Astrocyte (in vitro differentiated cells and primary cell): Measurements from ENCODE around the gene DPH1. TPM values are rescaled to one million over a fixed set of nuclear protein-coding genes. Genes with fewer than 3 reads are reported as not detected.

Source experiments
- DNase-seq: peaks from one replicate; pipeline ENCODE4 v3.0.0-alpha.2; 2010; ENCODE audit warnings: low read depth
- FAIRE-seq: peaks from 2 replicates; lab custom pipeline; 2011; peaks lifted over from hg19 to GRCh38; lab: Jason Lieb, UNC
- H2AFZ ChIP-seq: 2 replicates; pipeline ENCODE4 v1.6.0; 2012; ENCODE audit warnings: low read depth, low read length, inconsistent platforms
- H3K27ac ChIP-seq: 2 replicates; pipeline ENCODE4 v1.5.1; 2011; ENCODE audit warnings: low read depth, low read length, inconsistent platforms
- H3K27me3 ChIP-seq: 2 replicates; pipeline ENCODE4 v1.6.0; 2011; ENCODE audit warnings: low read length, inconsistent platforms; ENCODE audit not compliant: insufficient read depth
- H3K36me3 ChIP-seq: 2 replicates; pipeline ENCODE4 v1.5.1; 2011; ENCODE audit warnings: low read length, inconsistent platforms; ENCODE audit not compliant: insufficient read depth
- H3K4me1 ChIP-seq: 2 replicates; pipeline ENCODE4 v1.5.1; 2011; ENCODE audit warnings: low read length, inconsistent platforms; ENCODE audit not compliant: insufficient read depth
- H3K4me2 ChIP-seq: 2 replicates; pipeline ENCODE4 v1.6.0; 2012; ENCODE audit warnings: low read length, inconsistent platforms
- H3K4me3 ChIP-seq: 2 replicates; pipeline ENCODE4 v1.5.1; 2011; ENCODE audit warnings: low read depth, mild to moderate bottlenecking, low read length, inconsistent platforms; ENCODE audit not compliant: insufficient read depth
- H3K79me2 ChIP-seq: 2 replicates; pipeline ENCODE4 v1.6.0; 2012; ENCODE audit warnings: mild to moderate bottlenecking, low read length, inconsistent platforms; ENCODE audit not compliant: insufficient read depth
- H3K9ac ChIP-seq: 2 replicates; pipeline ENCODE4 v1.6.0; 2012; ENCODE audit warnings: mild to moderate bottlenecking, low read length, inconsistent platforms
- H3K9me3 ChIP-seq: 2 replicates; pipeline ENCODE4 v1.5.1; 2012; ENCODE audit warnings: low read depth, mild to moderate bottlenecking, low read length, inconsistent platforms; ENCODE audit not compliant: insufficient read depth
- H4K20me1 ChIP-seq: 2 replicates; pipeline ENCODE4 v1.6.0; 2012; ENCODE audit warnings: low read length, inconsistent platforms; ENCODE audit not compliant: insufficient read depth
- H3K27ac Mint-ChIP-seq: one replicate; pipeline ENCODE4 v1.8.0; 2021; ENCODE audit warnings: mild to moderate bottlenecking, mixed read lengths; ENCODE audit not compliant: unreplicated experiment
- H3K27me3 Mint-ChIP-seq: one replicate; pipeline ENCODE4 v1.8.0; 2021; ENCODE audit warnings: low read depth, mixed read lengths; ENCODE audit not compliant: unreplicated experiment
- H3K36me3 Mint-ChIP-seq: one replicate; pipeline ENCODE4 v1.8.0; 2021; ENCODE audit warnings: low read depth, mixed read lengths; ENCODE audit not compliant: unreplicated experiment
- H3K4me1 Mint-ChIP-seq: one replicate; pipeline ENCODE4 v1.8.0; 2021; ENCODE audit warnings: low read depth, mixed read lengths; ENCODE audit not compliant: unreplicated experiment
- H3K4me3 Mint-ChIP-seq: one replicate; pipeline ENCODE4 v1.8.0; 2021; ENCODE audit warnings: mild to moderate bottlenecking, moderate library complexity, mixed read lengths; ENCODE audit not compliant: unreplicated experiment
- H3K9me3 Mint-ChIP-seq: one replicate; pipeline ENCODE4 v1.8.0; 2021; ENCODE audit warnings: mild to moderate bottlenecking, mixed read lengths; ENCODE audit not compliant: unreplicated experiment
- EZH2 ChIP-seq: IDR thresholded peaks from 2 replicates; pipeline ENCODE4 v1.6.1; 2012; ENCODE audit warnings: mild to moderate bottlenecking, low read length, inconsistent platforms; ENCODE audit not compliant: insufficient read depth
- total RNA-seq: library from RNA; stranded (reverse); gene quantifications from 2 replicates; pipeline ENCODE4 v1.2.1, GENCODE V29; 2021
- TF ChIP-seq, protein P1 (sequence below): IDR thresholded peaks from 2 replicates; pipeline ENCODE4 v1.5.1; 2011; ENCODE audit warnings: low read depth, mild to moderate bottlenecking, inconsistent platforms, low read length, moderate library complexity; ENCODE audit not compliant: insufficient read depth

DPH1 gene
- total RNA-seq, 1 donor from 2014 or later, result 25.8 TPM

DNA sequence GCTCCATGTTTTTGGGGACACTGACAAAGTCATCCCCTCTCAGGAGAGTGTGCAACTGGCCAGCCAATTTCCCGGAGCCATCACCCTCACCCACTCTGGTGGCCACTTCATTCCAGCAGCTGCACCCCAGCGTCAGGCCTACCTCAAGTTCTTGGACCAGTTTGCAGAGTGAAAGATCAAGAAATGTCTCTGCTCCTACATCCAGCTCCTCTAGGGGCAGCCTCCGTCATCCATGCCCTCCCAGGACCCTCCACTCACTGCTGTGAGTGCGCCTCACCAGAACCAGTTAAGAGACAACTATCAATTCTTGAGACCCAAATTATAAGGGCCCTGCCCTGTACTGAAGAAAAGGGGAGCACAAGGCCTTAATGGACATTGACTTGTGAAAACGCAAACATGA is 13.0 kb downstream of the DPH1 start:
- peak overlapping the region; percentile 77 for H3K4me3 ChIP-seq
- peaks cover 31% of the 10 kb centered on the region for H3K79me2 ChIP-seq
- peak overlapping the region; percentile 94 for H3K9ac ChIP-seq
- H2AFZ ChIP-seq, result no peak overlapping the region
- peak overlapping the region; percentile 93 for H3K27ac ChIP-seq
- H4K20me1 ChIP-seq, result peaks cover 23% of the 10 kb centered on the region
- FAIRE-seq (no peak), DNase-seq (no peak)
- peaks cover 12% of the 10 kb centered on the region for H3K36me3 Mint-ChIP-seq
- no peaks in the 10 kb centered on the region for H3K9me3 Mint-ChIP-seq
- no peaks in the 10 kb centered on the region for H3K27me3 Mint-ChIP-seq
- H3K4me1 ChIP-seq, result peaks cover 31% of the 10 kb centered on the region
- TF ChIP-seq EZH2, result no peak
- TF ChIP-seq, protein P1, sequence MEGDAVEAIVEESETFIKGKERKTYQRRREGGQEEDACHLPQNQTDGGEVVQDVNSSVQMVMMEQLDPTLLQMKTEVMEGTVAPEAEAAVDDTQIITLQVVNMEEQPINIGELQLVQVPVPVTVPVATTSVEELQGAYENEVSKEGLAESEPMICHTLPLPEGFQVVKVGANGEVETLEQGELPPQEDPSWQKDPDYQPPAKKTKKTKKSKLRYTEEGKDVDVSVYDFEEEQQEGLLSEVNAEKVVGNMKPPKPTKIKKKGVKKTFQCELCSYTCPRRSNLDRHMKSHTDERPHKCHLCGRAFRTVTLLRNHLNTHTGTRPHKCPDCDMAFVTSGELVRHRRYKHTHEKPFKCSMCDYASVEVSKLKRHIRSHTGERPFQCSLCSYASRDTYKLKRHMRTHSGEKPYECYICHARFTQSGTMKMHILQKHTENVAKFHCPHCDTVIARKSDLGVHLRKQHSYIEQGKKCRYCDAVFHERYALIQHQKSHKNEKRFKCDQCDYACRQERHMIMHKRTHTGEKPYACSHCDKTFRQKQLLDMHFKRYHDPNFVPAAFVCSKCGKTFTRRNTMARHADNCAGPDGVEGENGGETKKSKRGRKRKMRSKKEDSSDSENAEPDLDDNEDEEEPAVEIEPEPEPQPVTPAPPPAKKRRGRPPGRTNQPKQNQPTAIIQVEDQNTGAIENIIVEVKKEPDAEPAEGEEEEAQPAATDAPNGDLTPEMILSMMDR, result no peak
- H3K27ac Mint-ChIP-seq, result peak overlapping the region; percentile 86
- peak overlapping the region; percentile 85 for H3K4me3 Mint-ChIP-seq
- H3K9me3 ChIP-seq, result no peaks in the 10 kb centered on the region
- H3K4me1 Mint-ChIP-seq, result peaks cover 6% of the 10 kb centered on the region
- H3K4me2 ChIP-seq, result peak overlapping the region; percentile 98
- no peaks in the 10 kb centered on the region for H3K27me3 ChIP-seq
- H3K36me3 ChIP-seq, result peaks cover 5% of the 10 kb centered on the region

DNA sequence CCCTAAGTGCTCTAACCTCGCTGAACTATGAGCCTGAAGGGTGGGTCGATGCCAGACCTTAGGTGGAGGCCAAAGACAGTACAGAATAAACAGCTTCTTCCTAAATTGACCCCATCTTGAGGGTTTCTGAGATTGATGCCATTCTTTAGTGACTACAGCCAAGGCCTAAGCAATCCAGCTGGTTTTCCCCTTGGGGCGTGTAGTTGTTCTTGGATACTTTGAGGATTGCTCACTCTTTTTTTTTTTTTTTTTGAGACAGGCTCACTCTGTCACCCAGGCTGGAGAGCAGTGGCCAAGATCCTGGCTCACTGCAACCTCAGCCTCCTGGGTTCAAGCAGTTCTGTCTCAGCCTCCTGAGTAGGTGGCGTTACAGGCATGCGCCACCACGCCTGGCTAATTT is 13.8 kb downstream of the DPH1 start:
- Histone ChIP-seq H3K4me1 (peaks cover 35% of the 10 kb centered on the region), H2AFZ (no peak overlapping the region), H4K20me1 (peaks cover 23% of the 10 kb centered on the region), H3K9me3 (no peaks in the 10 kb centered on the region), H3K79me2 (peaks cover 31% of the 10 kb centered on the region), H3K4me2 (peak overlapping the region; percentile 98), H3K27ac (peak overlapping the region; percentile 59), H3K4me3 (no peak overlapping the region), H3K27me3 (no peaks in the 10 kb centered on the region), H3K9ac (peak overlapping the region; percentile 94), H3K36me3 (peaks cover 3% of the 10 kb centered on the region)
- peaks cover 6% of the 10 kb centered on the region for H3K4me1 Mint-ChIP-seq
- TF ChIP-seq, protein P1, result no peak
- no peak for TF ChIP-seq EZH2
- H3K36me3 Mint-ChIP-seq, result peaks cover 9% of the 10 kb centered on the region
- H3K27me3 Mint-ChIP-seq, result peaks cover 2% of the 10 kb centered on the region
- H3K4me3 Mint-ChIP-seq, result peak overlapping the region; percentile 85
- peak overlapping the region; percentile 55 for H3K27ac Mint-ChIP-seq
- FAIRE-seq (no peak), DNase-seq (peak; percentile 75)
- H3K9me3 Mint-ChIP-seq, result no peaks in the 10 kb centered on the region

DNA sequence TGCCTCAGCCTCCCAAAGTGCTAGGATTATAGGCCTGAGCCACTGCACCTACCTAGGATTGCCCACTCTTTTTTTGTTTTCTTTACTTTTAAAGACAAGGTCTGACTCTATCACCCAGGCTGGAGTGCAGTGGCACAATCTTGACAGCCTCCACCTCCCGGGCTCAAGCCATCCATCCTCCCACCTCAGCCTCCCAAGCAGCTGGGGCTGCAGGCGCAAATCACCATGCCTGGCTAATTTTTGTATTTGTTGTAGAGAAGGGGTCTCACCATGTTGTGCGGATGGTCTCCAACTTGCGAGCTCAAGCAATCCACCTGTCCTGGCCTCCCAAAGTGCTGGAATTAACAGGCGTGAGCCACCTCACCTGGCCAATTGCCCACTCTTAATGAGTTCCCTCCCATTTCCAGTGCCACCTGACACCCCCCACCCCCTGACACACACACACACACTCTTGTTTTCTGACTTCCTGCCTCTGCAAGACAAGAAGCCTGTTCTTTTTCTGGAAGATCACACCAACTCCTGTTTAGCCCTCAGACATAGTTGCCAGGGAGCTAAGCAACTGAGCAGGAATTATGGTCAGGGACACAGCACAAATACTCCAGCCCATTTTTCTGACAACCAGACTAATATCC is 14.4 kb downstream of the DPH1 start:
- no peak for TF ChIP-seq EZH2
- TF ChIP-seq, protein P1, result no peak
- no peak overlapping the region for H3K4me2 ChIP-seq
- no peaks in the 10 kb centered on the region for H3K9me3 Mint-ChIP-seq
- H4K20me1 ChIP-seq, result peaks cover 23% of the 10 kb centered on the region
- DNase-seq (no peak), FAIRE-seq (no peak)
- peaks cover 31% of the 10 kb centered on the region for H3K79me2 ChIP-seq
- H3K36me3 ChIP-seq, result peaks cover 3% of the 10 kb centered on the region
- H3K9ac ChIP-seq, result no peak overlapping the region
- no peaks in the 10 kb centered on the region for H3K27me3 ChIP-seq
- no peaks in the 10 kb centered on the region for H3K9me3 ChIP-seq
- H3K4me1 Mint-ChIP-seq, result peaks cover 10% of the 10 kb centered on the region
- peaks cover 39% of the 10 kb centered on the region for H3K4me1 ChIP-seq
- no peak overlapping the region for H3K4me3 ChIP-seq
- peaks cover 9% of the 10 kb centered on the region for H3K36me3 Mint-ChIP-seq
- no peak overlapping the region for H2AFZ ChIP-seq
- no peak overlapping the region for H3K4me3 Mint-ChIP-seq
- peaks cover 2% of the 10 kb centered on the region for H3K27me3 Mint-ChIP-seq
- H3K27ac ChIP-seq, result peak overlapping the region; percentile 26
- peak overlapping the region; percentile 18 for H3K27ac Mint-ChIP-seq
